ENCODE data around the gene CDC42SE2.

GRCh38 chr5:131394128-131394527 is 130.3 kb downstream of the CDC42SE2 start:
- TF ChIP-seq, protein P1, sequence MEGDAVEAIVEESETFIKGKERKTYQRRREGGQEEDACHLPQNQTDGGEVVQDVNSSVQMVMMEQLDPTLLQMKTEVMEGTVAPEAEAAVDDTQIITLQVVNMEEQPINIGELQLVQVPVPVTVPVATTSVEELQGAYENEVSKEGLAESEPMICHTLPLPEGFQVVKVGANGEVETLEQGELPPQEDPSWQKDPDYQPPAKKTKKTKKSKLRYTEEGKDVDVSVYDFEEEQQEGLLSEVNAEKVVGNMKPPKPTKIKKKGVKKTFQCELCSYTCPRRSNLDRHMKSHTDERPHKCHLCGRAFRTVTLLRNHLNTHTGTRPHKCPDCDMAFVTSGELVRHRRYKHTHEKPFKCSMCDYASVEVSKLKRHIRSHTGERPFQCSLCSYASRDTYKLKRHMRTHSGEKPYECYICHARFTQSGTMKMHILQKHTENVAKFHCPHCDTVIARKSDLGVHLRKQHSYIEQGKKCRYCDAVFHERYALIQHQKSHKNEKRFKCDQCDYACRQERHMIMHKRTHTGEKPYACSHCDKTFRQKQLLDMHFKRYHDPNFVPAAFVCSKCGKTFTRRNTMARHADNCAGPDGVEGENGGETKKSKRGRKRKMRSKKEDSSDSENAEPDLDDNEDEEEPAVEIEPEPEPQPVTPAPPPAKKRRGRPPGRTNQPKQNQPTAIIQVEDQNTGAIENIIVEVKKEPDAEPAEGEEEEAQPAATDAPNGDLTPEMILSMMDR (IDR thresholded peaks at IDR 0.05; ENCODE audit: low read depth, low read length) = no peak
- TF ChIP-seq EZH2phosphoT487 (IDR thresholded peaks at IDR 0.05; ENCODE audit: low read depth) = no peak
